Measurements from ENCODE around the gene CAMSAP1. TPM values are rescaled to one million over a fixed set of nuclear protein-coding genes. Genes with fewer than 3 reads are reported as not detected.

Gene CAMSAP1
- polyA plus RNA-seq, 1 donor: 9.8 TPM

- H3K4me3 ChIP-seq (ENCODE audit: low read length): no peak overlapping the region
- H3K27me3 ChIP-seq (ENCODE audit: control insufficient read depth, insufficient read depth, low read length): no peaks in the 10 kb centered on the region
- WGBS (ENCODE audit: insufficient coverage, low lambda C conversion rate): no CpG with 5 or more reads among the region's 18 CpGs
- H3K27ac ChIP-seq (ENCODE audit: low read length): no peak overlapping the region
- H3K9me3 ChIP-seq (ENCODE audit: control insufficient read depth, low read depth, low read length): peaks cover 6% of the 10 kb centered on the region
- peaks cover 75% of the 10 kb centered on the region for H3K36me3 ChIP-seq (ENCODE audit: control insufficient read depth, insufficient read depth, low read length)
- DNase-seq: no peak
- no peaks in the 10 kb centered on the region for H3K4me1 ChIP-seq (ENCODE audit: control insufficient read depth, insufficient read depth, low read length)
Measured at GRCh38 chr9:135820661-135821060, 86.7 kb downstream of the CAMSAP1 start.

GRCh38 chr9:135819905-135820304, 87.4 kb downstream of the CAMSAP1 start:
- no peak overlapping the region for H3K27ac ChIP-seq (ENCODE audit: low read length)
- whole genome bisulfite sequencing (ENCODE audit: insufficient coverage, low lambda C conversion rate): 73% methylated on average over 4 of the region's 13 CpGs
- no peaks in the 10 kb centered on the region for H3K27me3 ChIP-seq (ENCODE audit: control insufficient read depth, insufficient read depth, low read length)
- no peak overlapping the region for H3K4me3 ChIP-seq (ENCODE audit: low read length)
- peaks cover 6% of the 10 kb centered on the region for H3K9me3 ChIP-seq (ENCODE audit: control insufficient read depth, low read depth, low read length)
- DNase-seq: no peak
- peaks cover 2% of the 10 kb centered on the region for H3K4me1 ChIP-seq (ENCODE audit: control insufficient read depth, insufficient read depth, low read length)
- peaks cover 74% of the 10 kb centered on the region for H3K36me3 ChIP-seq (ENCODE audit: control insufficient read depth, insufficient read depth, low read length)

DNA sequence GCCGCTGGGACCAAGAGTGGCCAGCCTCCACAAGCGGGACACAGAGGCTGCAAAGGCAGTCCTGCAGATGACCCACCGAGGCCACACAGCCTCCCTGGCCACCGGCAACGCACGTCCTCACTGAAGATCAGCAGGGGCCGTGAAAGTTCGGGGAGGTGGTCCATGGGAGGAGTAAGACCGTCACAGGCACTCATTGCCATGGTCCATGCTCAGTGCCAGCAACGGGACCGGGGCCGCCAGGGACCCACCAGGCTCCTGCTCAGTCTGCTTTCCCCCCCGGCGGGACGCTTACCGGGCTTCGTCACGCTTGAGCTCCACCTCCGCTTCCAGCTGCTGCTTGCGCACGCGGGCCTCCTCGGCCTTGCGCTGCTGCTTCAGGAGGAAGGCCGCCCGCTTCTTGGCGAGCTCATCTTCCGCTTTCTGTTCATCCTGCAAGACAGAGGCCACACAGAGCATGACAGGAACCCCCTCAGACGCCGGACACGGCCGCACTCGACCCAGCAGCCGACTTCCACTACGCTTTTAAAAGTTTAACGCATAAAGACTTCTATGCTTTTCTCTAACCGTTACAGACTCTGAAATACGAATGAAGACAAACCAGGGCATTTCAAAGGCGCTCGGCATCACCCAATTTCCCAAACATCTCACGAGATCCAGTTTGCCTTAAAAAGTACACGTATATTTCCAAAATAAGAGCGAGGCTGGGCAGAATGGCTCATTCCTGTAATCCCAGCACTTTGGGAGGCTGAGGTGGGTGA, 88.4 kb downstream of the CAMSAP1 start:
- Histone ChIP-seq H3K4me3 (ENCODE audit: low read length) (no peak overlapping the region), H3K27ac (ENCODE audit: low read length) (no peak overlapping the region), H3K9me3 (ENCODE audit: control insufficient read depth, low read depth, low read length) (peaks cover 6% of the 10 kb centered on the region), H3K27me3 (ENCODE audit: control insufficient read depth, insufficient read depth, low read length) (no peaks in the 10 kb centered on the region), H3K4me1 (ENCODE audit: control insufficient read depth, insufficient read depth, low read length) (peaks cover 11% of the 10 kb centered on the region), H3K36me3 (ENCODE audit: control insufficient read depth, insufficient read depth, low read length) (peaks cover 76% of the 10 kb centered on the region)
- WGBS (ENCODE audit: insufficient coverage, low lambda C conversion rate): 98% methylated on average over 10 of the region's 43 CpGs
- DNase-seq: no peak

DNA sequence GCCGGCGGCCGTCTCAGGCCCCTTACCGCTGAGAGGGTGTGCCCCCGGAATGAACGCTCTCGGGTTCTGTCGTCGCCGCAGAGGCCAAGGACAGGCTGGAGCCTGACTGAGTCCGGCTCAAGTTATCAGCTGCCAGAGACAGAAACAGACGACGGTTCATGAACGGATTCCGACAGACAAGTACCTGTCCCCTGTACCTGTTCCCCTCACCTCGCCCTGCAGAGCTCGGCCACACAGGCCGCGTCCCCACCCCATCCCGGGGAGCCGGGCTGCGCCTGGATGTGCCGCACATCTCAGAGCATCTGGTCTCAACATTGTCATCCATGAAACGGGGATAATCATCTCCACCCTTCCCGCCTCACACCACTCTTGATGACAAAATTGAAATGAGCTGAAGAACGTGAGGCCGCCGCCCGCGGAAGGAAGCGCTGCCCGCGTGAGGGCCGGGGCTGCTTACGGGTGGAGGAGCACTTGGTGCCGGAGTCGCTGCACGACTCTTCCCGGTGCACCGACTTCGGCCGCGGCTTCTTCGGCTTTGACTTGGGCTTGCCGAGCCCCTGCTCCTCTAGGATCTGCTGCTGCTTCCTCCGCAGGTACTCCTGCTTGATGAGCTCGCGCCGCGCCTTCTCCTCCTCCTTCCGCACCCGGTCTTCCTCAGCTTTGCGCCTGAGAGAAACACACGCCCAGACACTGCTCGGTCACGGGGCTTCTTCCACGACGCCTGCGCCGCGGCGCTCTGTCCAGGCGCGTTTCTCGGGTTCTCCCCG, 89.2 kb downstream of the CAMSAP1 start:
- 100% methylated on average over 5 of the region's 66 CpGs for WGBS (ENCODE audit: insufficient coverage, low lambda C conversion rate)
- DNase-seq: no peak
- Histone ChIP-seq H3K27ac (ENCODE audit: low read length) (no peak overlapping the region), H3K9me3 (ENCODE audit: control insufficient read depth, low read depth, low read length) (peaks cover 6% of the 10 kb centered on the region), H3K36me3 (ENCODE audit: control insufficient read depth, insufficient read depth, low read length) (peaks cover 77% of the 10 kb centered on the region), H3K4me1 (ENCODE audit: control insufficient read depth, insufficient read depth, low read length) (peaks cover 12% of the 10 kb centered on the region), H3K4me3 (ENCODE audit: low read length) (no peak overlapping the region), H3K27me3 (ENCODE audit: control insufficient read depth, insufficient read depth, low read length) (no peaks in the 10 kb centered on the region)

GRCh38 chr9:135816651-135816970, 90.7 kb downstream of the CAMSAP1 start:
- H3K27ac ChIP-seq (ENCODE audit: low read length): no peak overlapping the region
- 95% methylated on average over 4 of the region's 12 CpGs for whole genome bisulfite sequencing (ENCODE audit: insufficient coverage, low lambda C conversion rate)
- DNase-seq: no peak
- no peak overlapping the region for H3K4me3 ChIP-seq (ENCODE audit: low read length)
- H3K36me3 ChIP-seq (ENCODE audit: control insufficient read depth, insufficient read depth, low read length): peaks cover 73% of the 10 kb centered on the region
- H3K27me3 ChIP-seq (ENCODE audit: control insufficient read depth, insufficient read depth, low read length): no peaks in the 10 kb centered on the region
- H3K4me1 ChIP-seq (ENCODE audit: control insufficient read depth, insufficient read depth, low read length): peaks cover 12% of the 10 kb centered on the region
- peaks cover 6% of the 10 kb centered on the region for H3K9me3 ChIP-seq (ENCODE audit: control insufficient read depth, low read depth, low read length)

GRCh38 chr9:135815830-135816650, 91.3 kb downstream of the CAMSAP1 start:
- Histone ChIP-seq H3K9me3 (ENCODE audit: control insufficient read depth, low read depth, low read length) (peaks cover 6% of the 10 kb centered on the region), H3K36me3 (ENCODE audit: control insufficient read depth, insufficient read depth, low read length) (peaks cover 73% of the 10 kb centered on the region), H3K27me3 (ENCODE audit: control insufficient read depth, insufficient read depth, low read length) (no peaks in the 10 kb centered on the region), H3K4me3 (ENCODE audit: low read length) (no peak overlapping the region), H3K4me1 (ENCODE audit: control insufficient read depth, insufficient read depth, low read length) (peaks cover 12% of the 10 kb centered on the region), H3K27ac (ENCODE audit: low read length) (peak overlapping the region; percentile 74)
- no peak for DNase-seq
- 74% methylated on average over 3 of the region's 28 CpGs for WGBS (ENCODE audit: insufficient coverage, low lambda C conversion rate)

- H3K4me1 ChIP-seq (ENCODE audit: control insufficient read depth, insufficient read depth, low read length): peaks cover 12% of the 10 kb centered on the region
- peak; percentile 44 to 71 for DNase-seq
- H3K9me3 ChIP-seq (ENCODE audit: control insufficient read depth, low read depth, low read length): peaks cover 6% of the 10 kb centered on the region
- WGBS (ENCODE audit: insufficient coverage, low lambda C conversion rate): no CpG with 5 or more reads among the region's 4 CpGs
- peak overlapping the region; percentile 74 for H3K27ac ChIP-seq (ENCODE audit: low read length)
- no peaks in the 10 kb centered on the region for H3K27me3 ChIP-seq (ENCODE audit: control insufficient read depth, insufficient read depth, low read length)
- H3K36me3 ChIP-seq (ENCODE audit: control insufficient read depth, insufficient read depth, low read length): peaks cover 72% of the 10 kb centered on the region
- H3K4me3 ChIP-seq (ENCODE audit: low read length): no peak overlapping the region
Measured at GRCh38 chr9:135815413-135815812, 91.9 kb downstream of the CAMSAP1 start.

DNA sequence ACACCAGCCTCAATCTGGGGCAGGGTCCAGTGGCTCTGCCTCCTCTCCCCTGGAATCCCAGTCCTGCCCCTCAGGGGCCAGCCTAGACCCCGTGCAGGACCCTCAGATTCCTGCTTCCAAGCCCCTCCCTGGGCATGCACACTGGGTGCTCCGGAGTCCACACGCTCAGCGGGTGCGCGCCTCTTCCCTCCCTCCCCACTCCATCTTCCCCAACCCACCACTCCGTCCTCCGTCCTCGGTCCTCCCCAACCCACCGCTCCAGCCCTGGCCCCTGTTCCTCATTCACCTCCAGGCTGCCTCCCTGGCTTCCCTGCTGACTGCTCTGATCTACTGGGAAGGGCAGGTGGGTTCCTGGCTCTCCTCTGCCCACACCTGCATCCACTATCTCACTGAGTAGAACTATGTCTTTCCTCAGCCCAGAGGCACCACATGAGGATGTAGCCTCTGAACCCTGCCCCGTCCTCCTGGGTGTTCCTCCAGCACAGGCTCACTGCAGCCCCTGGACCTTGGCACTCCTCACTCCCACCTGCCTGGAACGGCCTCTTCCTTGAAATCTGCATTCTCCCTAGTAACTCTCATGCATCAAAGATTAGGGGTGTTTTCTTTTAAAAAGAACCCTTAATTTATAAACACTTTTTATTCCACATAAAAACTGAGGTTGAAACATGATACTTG, 92.8 kb downstream of the CAMSAP1 start:
- H3K4me3 ChIP-seq (ENCODE audit: low read length): no peak overlapping the region
- peak; percentile 81 to 89 for DNase-seq
- H3K4me1 ChIP-seq (ENCODE audit: control insufficient read depth, insufficient read depth, low read length): peaks cover 12% of the 10 kb centered on the region
- H3K27ac ChIP-seq (ENCODE audit: low read length): peak overlapping the region; percentile 74
- peaks cover 6% of the 10 kb centered on the region for H3K9me3 ChIP-seq (ENCODE audit: control insufficient read depth, low read depth, low read length)
- no peaks in the 10 kb centered on the region for H3K27me3 ChIP-seq (ENCODE audit: control insufficient read depth, insufficient read depth, low read length)
- peaks cover 74% of the 10 kb centered on the region for H3K36me3 ChIP-seq (ENCODE audit: control insufficient read depth, insufficient read depth, low read length)
- 100% methylated on average over 2 of the region's 12 CpGs for WGBS (ENCODE audit: insufficient coverage, low lambda C conversion rate)

GRCh38 chr9:135813671-135814290, 93.6 kb downstream of the CAMSAP1 start:
- peaks cover 72% of the 10 kb centered on the region for H3K36me3 ChIP-seq (ENCODE audit: control insufficient read depth, insufficient read depth, low read length)

More at GRCh38 chr9:135813671-135814290, 93.6 kb downstream of the CAMSAP1 start:
- no peak for DNase-seq
- Histone ChIP-seq H3K27ac (ENCODE audit: low read length) (peak overlapping the region; percentile 17), H3K4me3 (ENCODE audit: low read length) (no peak overlapping the region), H3K4me1 (ENCODE audit: control insufficient read depth, insufficient read depth, low read length) (peaks cover 12% of the 10 kb centered on the region), H3K27me3 (ENCODE audit: control insufficient read depth, insufficient read depth, low read length) (no peaks in the 10 kb centered on the region), H3K9me3 (ENCODE audit: control insufficient read depth, low read depth, low read length) (peaks cover 6% of the 10 kb centered on the region)
- no CpG with 5 or more reads among the region's 14 CpGs for WGBS (ENCODE audit: insufficient coverage, low lambda C conversion rate)

Measured in large intestine (tissue), 3 donors.